ENCODE data around the gene ZNF789.

DNA sequence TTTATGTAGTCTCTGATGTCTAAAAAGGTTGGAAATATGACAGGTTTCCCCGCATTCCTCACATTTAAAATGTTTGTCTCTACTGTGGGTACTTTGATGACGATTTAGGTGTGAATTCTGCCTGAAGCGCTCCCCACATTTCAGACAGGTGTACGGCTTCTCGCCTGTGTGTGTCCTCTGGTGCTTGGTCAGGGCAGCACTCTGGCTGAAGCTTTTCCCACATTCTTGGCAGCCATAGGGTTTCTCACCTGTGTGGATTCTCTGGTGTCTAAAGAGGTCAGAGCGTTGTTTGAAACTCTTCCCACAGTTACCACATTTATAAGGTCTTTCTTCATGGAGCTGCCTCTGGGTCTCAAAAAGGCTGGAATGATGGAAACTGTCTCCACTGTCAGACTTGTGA, 21.1 kb downstream of the ZNF789 start:
- TF ChIP-seq, protein P1, sequence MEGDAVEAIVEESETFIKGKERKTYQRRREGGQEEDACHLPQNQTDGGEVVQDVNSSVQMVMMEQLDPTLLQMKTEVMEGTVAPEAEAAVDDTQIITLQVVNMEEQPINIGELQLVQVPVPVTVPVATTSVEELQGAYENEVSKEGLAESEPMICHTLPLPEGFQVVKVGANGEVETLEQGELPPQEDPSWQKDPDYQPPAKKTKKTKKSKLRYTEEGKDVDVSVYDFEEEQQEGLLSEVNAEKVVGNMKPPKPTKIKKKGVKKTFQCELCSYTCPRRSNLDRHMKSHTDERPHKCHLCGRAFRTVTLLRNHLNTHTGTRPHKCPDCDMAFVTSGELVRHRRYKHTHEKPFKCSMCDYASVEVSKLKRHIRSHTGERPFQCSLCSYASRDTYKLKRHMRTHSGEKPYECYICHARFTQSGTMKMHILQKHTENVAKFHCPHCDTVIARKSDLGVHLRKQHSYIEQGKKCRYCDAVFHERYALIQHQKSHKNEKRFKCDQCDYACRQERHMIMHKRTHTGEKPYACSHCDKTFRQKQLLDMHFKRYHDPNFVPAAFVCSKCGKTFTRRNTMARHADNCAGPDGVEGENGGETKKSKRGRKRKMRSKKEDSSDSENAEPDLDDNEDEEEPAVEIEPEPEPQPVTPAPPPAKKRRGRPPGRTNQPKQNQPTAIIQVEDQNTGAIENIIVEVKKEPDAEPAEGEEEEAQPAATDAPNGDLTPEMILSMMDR (IDR thresholded peaks at IDR 0.05; ENCODE audit: low read depth, low read length), result no peak
- no peak for TF ChIP-seq POLR2A (IDR thresholded peaks at IDR 0.05; ENCODE audit: extremely low read depth, insufficient read length)
- TF ChIP-seq, protein P2, sequence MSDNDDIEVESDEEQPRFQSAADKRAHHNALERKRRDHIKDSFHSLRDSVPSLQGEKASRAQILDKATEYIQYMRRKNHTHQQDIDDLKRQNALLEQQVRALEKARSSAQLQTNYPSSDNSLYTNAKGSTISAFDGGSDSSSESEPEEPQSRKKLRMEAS (IDR thresholded peaks at IDR 0.05; ENCODE audit: low read depth, low read length), result no peak
- no peak for TF ChIP-seq MYC (IDR thresholded peaks at IDR 0.05; ENCODE audit: low read depth, low read length)

All from NB4 (cell line).